ENCODE measurements around the gene HTT.

GRCh38 chr4:3069661-3070199, 4.8 kb upstream of the HTT start:
- TF ChIP-seq POLR2AphosphoS5 (IDR thresholded peaks at IDR 0.05; ENCODE audit: low read depth), result no peak
- no peak for TF ChIP-seq CTCF (IDR thresholded peaks at IDR 0.05; ENCODE audit: insufficient read depth, low read length)
- no peak for TF ChIP-seq REST (IDR thresholded peaks at IDR 0.05; ENCODE audit: insufficient replicate concordance, low read depth)
- TF ChIP-seq GABPA (IDR thresholded peaks at IDR 0.05; ENCODE audit: low read depth), result no peak
